ENCODE results near the gene TUBGCP2. TPM values are rescaled to one million over a fixed set of nuclear protein-coding genes. Genes with fewer than 3 reads are reported as not detected.

Gene TUBGCP2
- total and polyA plus RNA-seq, 9 of the 15 experiments (the other 6 are each of a cell fraction or from before 2014, with no cell fraction given) = 4.3 to 56.6 (median 28.4) TPM

DNA sequence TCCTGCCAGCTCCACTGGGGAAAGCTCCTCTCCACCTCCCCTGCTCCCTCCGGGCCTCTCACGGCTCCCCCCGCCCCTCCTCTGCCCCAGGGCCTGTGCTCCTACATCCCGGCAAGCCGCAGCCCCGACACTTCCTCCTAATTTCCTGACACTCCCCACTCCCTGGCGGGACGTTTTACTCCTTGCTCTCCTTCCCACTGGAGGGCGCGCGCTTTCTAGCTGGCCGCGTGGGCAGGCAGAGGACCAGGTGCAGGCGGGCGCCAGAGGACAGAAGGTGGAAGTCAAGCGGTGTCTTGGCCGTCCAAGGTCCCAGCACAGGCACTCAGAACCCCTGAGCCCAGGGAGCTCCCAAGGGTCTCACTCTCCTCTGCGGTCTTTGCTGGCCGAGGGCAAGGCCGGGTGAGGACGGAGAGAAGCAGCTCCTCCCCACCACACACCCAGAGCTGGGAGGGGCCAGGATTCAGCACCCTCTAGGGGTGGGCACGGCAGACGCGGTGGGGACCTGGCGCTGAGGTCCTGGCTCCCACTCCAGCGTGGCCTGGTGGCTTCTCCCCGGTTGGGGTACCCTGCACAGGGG, 51.1 kb downstream of the TUBGCP2 start (continued):
- TF ChIP-seq, protein P1, sequence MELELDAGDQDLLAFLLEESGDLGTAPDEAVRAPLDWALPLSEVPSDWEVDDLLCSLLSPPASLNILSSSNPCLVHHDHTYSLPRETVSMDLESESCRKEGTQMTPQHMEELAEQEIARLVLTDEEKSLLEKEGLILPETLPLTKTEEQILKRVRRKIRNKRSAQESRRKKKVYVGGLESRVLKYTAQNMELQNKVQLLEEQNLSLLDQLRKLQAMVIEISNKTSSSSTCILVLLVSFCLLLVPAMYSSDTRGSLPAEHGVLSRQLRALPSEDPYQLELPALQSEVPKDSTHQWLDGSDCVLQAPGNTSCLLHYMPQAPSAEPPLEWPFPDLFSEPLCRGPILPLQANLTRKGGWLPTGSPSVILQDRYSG (tag; conservative IDR thresholded peaks at IDR 0.05; ENCODE audit: low read depth) = no peak
- TF ChIP-seq, protein P2, sequence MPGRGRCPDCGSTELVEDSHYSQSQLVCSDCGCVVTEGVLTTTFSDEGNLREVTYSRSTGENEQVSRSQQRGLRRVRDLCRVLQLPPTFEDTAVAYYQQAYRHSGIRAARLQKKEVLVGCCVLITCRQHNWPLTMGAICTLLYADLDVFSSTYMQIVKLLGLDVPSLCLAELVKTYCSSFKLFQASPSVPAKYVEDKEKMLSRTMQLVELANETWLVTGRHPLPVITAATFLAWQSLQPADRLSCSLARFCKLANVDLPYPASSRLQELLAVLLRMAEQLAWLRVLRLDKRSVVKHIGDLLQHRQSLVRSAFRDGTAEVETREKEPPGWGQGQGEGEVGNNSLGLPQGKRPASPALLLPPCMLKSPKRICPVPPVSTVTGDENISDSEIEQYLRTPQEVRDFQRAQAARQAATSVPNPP (IDR thresholded peaks at IDR 0.05; ENCODE audit: borderline replicate concordance, insufficient read depth, insufficient read length) = no peak
- TF ChIP-seq SRF (CRISPR knock-in tag; IDR thresholded peaks at IDR 0.05) = no peak
- no peak for TF ChIP-seq POLR3A (IDR thresholded peaks at IDR 0.05; ENCODE audit: borderline replicate concordance, extremely low read depth, insufficient read depth, insufficient read length)
- no peak for TF ChIP-seq EP300 (IDR thresholded peaks at IDR 0.05; ENCODE audit: low read length)
- TF ChIP-seq ZKSCAN3 (CRISPR knock-in tag; IDR thresholded peaks at IDR 0.05) = no peak
- TF ChIP-seq NFE2 (IDR thresholded peaks at IDR 0.05; ENCODE audit: low read depth) = no peak
- TF ChIP-seq ZNF23 (CRISPR knock-in tag; IDR thresholded peaks at IDR 0.05) = no peak
- TF ChIP-seq, protein P3, sequence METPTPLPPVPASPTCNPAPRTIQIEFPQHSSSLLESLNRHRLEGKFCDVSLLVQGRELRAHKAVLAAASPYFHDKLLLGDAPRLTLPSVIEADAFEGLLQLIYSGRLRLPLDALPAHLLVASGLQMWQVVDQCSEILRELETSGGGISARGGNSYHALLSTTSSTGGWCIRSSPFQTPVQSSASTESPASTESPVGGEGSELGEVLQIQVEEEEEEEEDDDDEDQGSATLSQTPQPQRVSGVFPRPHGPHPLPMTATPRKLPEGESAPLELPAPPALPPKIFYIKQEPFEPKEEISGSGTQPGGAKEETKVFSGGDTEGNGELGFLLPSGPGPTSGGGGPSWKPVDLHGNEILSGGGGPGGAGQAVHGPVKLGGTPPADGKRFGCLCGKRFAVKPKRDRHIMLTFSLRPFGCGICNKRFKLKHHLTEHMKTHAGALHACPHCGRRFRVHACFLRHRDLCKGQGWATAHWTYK (CRISPR knock-in tag; IDR thresholded peaks at IDR 0.05) = no peak
- TF ChIP-seq CCAR2 (IDR thresholded peaks at IDR 0.05; ENCODE audit: low read depth, low read length) = no peak
- TF ChIP-seq KDM5B (IDR thresholded peaks at IDR 0.05; ENCODE audit: insufficient replicate concordance, low read depth, low read length) = no peak
- TF ChIP-seq, protein P4, sequence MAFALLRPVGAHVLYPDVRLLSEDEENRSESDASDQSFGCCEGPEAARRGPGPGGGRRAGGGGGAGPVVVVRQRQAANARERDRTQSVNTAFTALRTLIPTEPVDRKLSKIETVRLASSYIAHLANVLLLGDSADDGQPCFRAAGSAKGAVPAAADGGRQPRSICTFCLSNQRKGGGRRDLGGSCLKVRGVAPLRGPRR (CRISPR knock-in tag; IDR thresholded peaks at IDR 0.05) = no peak
- TF ChIP-seq MCM5 (IDR thresholded peaks at IDR 0.05; ENCODE audit: low read depth) = no peak
- no peak for TF ChIP-seq HNRNPLL (IDR thresholded peaks at IDR 0.05; ENCODE audit: low read depth, low read length, poor library complexity, severe bottlenecking)
- no peak for TF ChIP-seq GATA2 (CRISPR knock-in tag; IDR thresholded peaks at IDR 0.05)
- TF ChIP-seq POLR2AphosphoS2 (IDR thresholded peaks at IDR 0.05; ENCODE audit: low read length) = no peak
- no peak for TF ChIP-seq ZNF668 (CRISPR knock-in tag; IDR thresholded peaks at IDR 0.05)
- TF ChIP-seq CTBP1 (IDR thresholded peaks at IDR 0.05; ENCODE audit: borderline replicate concordance) = peak; percentile 84; the same call in 1 of the 2 replicates
- TF ChIP-seq NEUROD1 (IDR thresholded peaks at IDR 0.05; ENCODE audit: borderline replicate concordance, low read depth, low read length, partially characterized antibody) = no peak
- TF ChIP-seq CHCHD3 (CRISPR knock-in tag; IDR thresholded peaks at IDR 0.05) = no peak
- no peak for TF ChIP-seq POLR2B (IDR thresholded peaks at IDR 0.05; ENCODE audit: low read depth, partially characterized antibody)
- TF ChIP-seq, protein P5, sequence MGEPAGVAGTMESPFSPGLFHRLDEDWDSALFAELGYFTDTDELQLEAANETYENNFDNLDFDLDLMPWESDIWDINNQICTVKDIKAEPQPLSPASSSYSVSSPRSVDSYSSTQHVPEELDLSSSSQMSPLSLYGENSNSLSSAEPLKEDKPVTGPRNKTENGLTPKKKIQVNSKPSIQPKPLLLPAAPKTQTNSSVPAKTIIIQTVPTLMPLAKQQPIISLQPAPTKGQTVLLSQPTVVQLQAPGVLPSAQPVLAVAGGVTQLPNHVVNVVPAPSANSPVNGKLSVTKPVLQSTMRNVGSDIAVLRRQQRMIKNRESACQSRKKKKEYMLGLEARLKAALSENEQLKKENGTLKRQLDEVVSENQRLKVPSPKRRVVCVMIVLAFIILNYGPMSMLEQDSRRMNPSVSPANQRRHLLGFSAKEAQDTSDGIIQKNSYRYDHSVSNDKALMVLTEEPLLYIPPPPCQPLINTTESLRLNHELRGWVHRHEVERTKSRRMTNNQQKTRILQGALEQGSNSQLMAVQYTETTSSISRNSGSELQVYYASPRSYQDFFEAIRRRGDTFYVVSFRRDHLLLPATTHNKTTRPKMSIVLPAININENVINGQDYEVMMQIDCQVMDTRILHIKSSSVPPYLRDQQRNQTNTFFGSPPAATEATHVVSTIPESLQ (CRISPR knock-in tag; IDR thresholded peaks at IDR 0.05) = 0 out of 2 replicates have a peak, but pooled peaks have one; percentile 38
